HepG2 (cell line): ENCODE data around the gene CNTNAP1. TPM values are rescaled to one million over a fixed set of nuclear protein-coding genes. Genes with fewer than 3 reads are reported as not detected.

Experiments used
- ATM ChIP-seq: fragments of 450-650 bp; IDR thresholded peaks from 2 replicates; pipeline ENCODE4 v1.7.1; 2017; ENCODE audit warnings: mild to moderate bottlenecking, borderline replicate concordance
- FOXA3 ChIP-seq: IDR thresholded peaks from 2 replicates; pipeline ENCODE4 v1.6.1; 2016; ENCODE audit warnings: missing genetic modification reagents, missing compliant biosample characterization
- HIVEP1 ChIP-seq: sonication (generic); formaldehyde crosslinking; IDR thresholded peaks from 2 replicates; pipeline ENCODE4 v1.4.0; 2020; ENCODE audit warnings: mild to moderate bottlenecking, missing genetic modification reagents
- HNF1A ChIP-seq, 2 experiments: sonication (generic) in 1 of 2; formaldehyde crosslinking in 1 of 2; IDR thresholded peaks; 2 replicates each; pipeline versions ENCODE4 v1.4.0 to v1.6.1; 2016 to 2020; ENCODE audit warnings: borderline replicate concordance in 1 of 2, low read depth in 1 of 2, mild to moderate bottlenecking in 1 of 2, missing genetic modification reagents in 1 of 2
- MBD4 ChIP-seq: IDR thresholded peaks from 2 replicates; pipeline ENCODE4 v1.6.1; 2012; ENCODE audit warnings: low read length, inconsistent platforms, borderline replicate concordance
- NFATC3 ChIP-seq: sonication (generic); formaldehyde crosslinking; IDR thresholded peaks from 2 replicates; pipeline ENCODE4 v1.5.1; 2020; ENCODE audit warnings: mild to moderate bottlenecking, missing genetic modification reagents
- NR2F2 ChIP-seq: IDR thresholded peaks from 2 replicates; pipeline ENCODE4 v1.6.1; 2012; ENCODE audit warnings: low read depth, inconsistent platforms, borderline replicate concordance
- RFXANK ChIP-seq: IDR thresholded peaks from 2 replicates; pipeline ENCODE4 v1.6.1; 2016
- SALL1 ChIP-seq: sonication (generic); formaldehyde crosslinking; IDR thresholded peaks from 2 replicates; pipeline ENCODE4 v1.8.0; 2022; ENCODE audit warnings: mild to moderate bottlenecking, missing genetic modification reagents
- SNAPC4 ChIP-seq: sonication (generic); formaldehyde crosslinking; IDR thresholded peaks from 2 replicates; pipeline ENCODE4 v1.4.0; 2020; ENCODE audit warnings: mild to moderate bottlenecking, missing genetic modification reagents
- SOX13 ChIP-seq, 3 experiments: fragments of 450-650 bp in 1 of 3; sonication (generic) in 1 of 3; formaldehyde crosslinking in 1 of 3; IDR thresholded peaks in 2 of 3; conservative IDR thresholded peaks in 1 of 3; 2 replicates each; pipeline versions ENCODE4 v1.5.0 to v1.6.1; 2016 to 2020; ENCODE audit warnings: antibody characterized with exemption in 1 of 3, mild to moderate bottlenecking in 1 of 3, missing compliant biosample characterization in 1 of 3, missing genetic modification reagents in 1 of 3, moderate library complexity in 1 of 3
- SRF ChIP-seq: IDR thresholded peaks from 2 replicates; pipeline ENCODE4 v1.6.1; 2011; ENCODE audit warnings: mild to moderate bottlenecking, low read depth, low read length, moderate library complexity
- TBX3 ChIP-seq: fragments of 450-650 bp; IDR thresholded peaks from 2 replicates; pipeline ENCODE4 v1.6.1; 2017; ENCODE audit warnings: antibody characterized with exemption, mild to moderate bottlenecking, inconsistent platforms, borderline replicate concordance
- THYN1 ChIP-seq: sonication (generic); formaldehyde crosslinking; IDR thresholded peaks from 2 replicates; pipeline ENCODE4 v1.8.1; 2023; ENCODE audit warnings: low read depth, mild to moderate bottlenecking, moderate library complexity, missing genetic modification reagents, borderline replicate concordance
- ZMYM2 ChIP-seq: sonication (generic); formaldehyde crosslinking; IDR thresholded peaks from 2 replicates; pipeline ENCODE4 v1.8.0; 2022; ENCODE audit warnings: mild to moderate bottlenecking, missing genetic modification reagents
- ZNF557 ChIP-seq: sonication (generic); formaldehyde crosslinking; IDR thresholded peaks from 2 replicates; pipeline ENCODE4 v1.4.0; 2020; ENCODE audit warnings: missing genetic modification reagents
- ZNF839 ChIP-seq: sonication (generic); formaldehyde crosslinking; IDR thresholded peaks from 2 replicates; pipeline ENCODE4 v1.4.0; 2020; ENCODE audit warnings: missing genetic modification reagents, mild to moderate bottlenecking, borderline replicate concordance
- polyA plus RNA-seq, 8 experiments: library from polyadenylated mRNA; depleted of rRNA in 3 of 8; stranded (reverse) in 7 of 8; unstranded in 1 of 8; fragments of >200 nt; fragmentation: Illumina TruSeq in 4 of 8; extraction: Trizol in 4 of 8; gene quantifications; 2 replicates each; pipeline versions ENCODE4 v1.2.1 to v1.2.3, GENCODE V29; 2011 to 2016; ENCODE audit warnings: low read depth in 4 of 8, missing spikeins in 1 of 8, mixed read lengths in 1 of 8; ENCODE audit not compliant: insufficient read depth in 1 of 8
- total RNA-seq, 5 experiments: library from RNA; depleted of rRNA; stranded (reverse); fragments of >200 nt; fragmentation: Illumina TruSeq; extraction: Trizol; gene quantifications; 2 replicates each; pipeline ENCODE4 v1.2.3, GENCODE V29; 2016; ENCODE audit warnings: low read depth in 1 of 5
- TF ChIP-seq, protein P1 (sequence below): sonication (generic); formaldehyde crosslinking; IDR thresholded peaks from 2 replicates; pipeline ENCODE4 v1.4.0; 2020; ENCODE audit warnings: missing genetic modification reagents

Gene CNTNAP1
- total and polyA plus RNA-seq, 2 of the 13 experiments (the other 11 are each of a cell fraction or from before 2014, with no cell fraction given), result 4.5 to 7.7 TPM

- TF ChIP-seq SNAPC4 (CRISPR knock-in tag) (peak; percentile 77; the same call in 1 of the 2 replicates), ATM (no peak), MBD4 (no peak), ZNF839 (CRISPR knock-in tag) (peak; percentile 58; the same call in 1 of the 2 replicates), TBX3 (no peak), ZNF557 (no peak), THYN1 (no peak), NFATC3 (no peak), HIVEP1 (peak; percentile 87), ZMYM2 (CRISPR knock-in tag) (no peak), NR2F2 (no peak), SOX13 (IDR thresholded peaks at IDR 0.05) (peak; percentile 37; the same call in 1 of the 2 replicates), SOX13 (CRISPR knock-in tag; conservative IDR thresholded peaks at IDR 0.05 in 1 of 2, IDR thresholded peaks at IDR 0.05 in 1 of 2) (peak in 1 of 2 experiments; percentile 31; a peak in 1 of 4 replicates), FOXA3 (CRISPR knock-in tag) (peak; percentile 45; the same call in 1 of the 2 replicates), SALL1 (CRISPR knock-in tag) (peak; percentile 78), RFXANK (CRISPR knock-in tag) (no peak; the same call in 1 of the 2 replicates), SRF (no peak), HNF1A (IDR thresholded peaks at IDR 0.05; ENCODE audit: low read depth) (no peak), HNF1A (CRISPR knock-in tag; IDR thresholded peaks at IDR 0.05; ENCODE audit: borderline replicate concordance) (no peak)
- TF ChIP-seq, protein P1, sequence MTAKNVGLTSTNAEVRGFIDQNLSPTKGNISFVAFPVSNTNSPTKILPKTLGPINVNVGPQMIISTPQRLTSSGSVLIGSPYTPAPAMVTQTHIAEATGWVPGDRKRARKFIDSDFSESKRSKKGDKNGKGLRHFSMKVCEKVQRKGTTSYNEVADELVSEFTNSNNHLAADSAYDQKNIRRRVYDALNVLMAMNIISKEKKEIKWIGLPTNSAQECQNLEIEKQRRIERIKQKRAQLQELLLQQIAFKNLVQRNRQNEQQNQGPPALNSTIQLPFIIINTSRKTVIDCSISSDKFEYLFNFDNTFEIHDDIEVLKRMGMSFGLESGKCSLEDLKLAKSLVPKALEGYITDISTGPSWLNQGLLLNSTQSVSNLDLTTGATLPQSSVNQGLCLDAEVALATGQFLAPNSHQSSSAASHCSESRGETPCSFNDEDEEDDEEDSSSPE (CRISPR knock-in tag), result 0 out of 2 replicates have a peak, but pooled peaks have one; percentile 36
These were observed 23.0 kb upstream of the CNTNAP1 start, which contains the start of gene TUBG2 (continued) for GRCh38 chr17:42659079-42659931.
